Spleen (tissue), 7 donors: Measurements from ENCODE around the gene NUSAP1.

Experiments
- CTCF ChIP-seq, 11 experiments: fragments of 200-600 bp in 7 of 11; fragments of 450-650 bp in 4 of 11; sonication (generic) in 4 of 11; IDR thresholded peaks in 8 of 11; conservative IDR thresholded peaks in 3 of 11; 1 replicate in 7 of 11; 2 replicates in 4 of 11; pipeline versions ENCODE4 v1.4.0 to v1.8.0; 2016 to 2021; ENCODE audit warnings: antibody characterized with exemption in 11 of 11, inconsistent platforms in 4 of 11, mild to moderate bottlenecking in 1 of 11
- POLR2A ChIP-seq, 3 donors: fragments of 450-650 bp; IDR thresholded peaks; one replicate each; pipeline ENCODE4 v1.5.1; 2017; ENCODE audit warnings: antibody characterized with exemption in 3 of 3, mild to moderate bottlenecking in 1 of 3
- POLR2AphosphoS5 ChIP-seq, 3 donors: sonication (generic); formaldehyde crosslinking; IDR thresholded peaks; one replicate each; pipeline ENCODE4 v1.5.1; 2017; ENCODE audit warnings: antibody characterized with exemption in 3 of 3
- donor health status: DM: no; HTN: no; CAD: no; lungs with moderate emphysema.
- donor health status: DM: no; HTN: no; CAD: no.
- donor health status: DM: no; HTN: no; CAD: no.

DNA sequence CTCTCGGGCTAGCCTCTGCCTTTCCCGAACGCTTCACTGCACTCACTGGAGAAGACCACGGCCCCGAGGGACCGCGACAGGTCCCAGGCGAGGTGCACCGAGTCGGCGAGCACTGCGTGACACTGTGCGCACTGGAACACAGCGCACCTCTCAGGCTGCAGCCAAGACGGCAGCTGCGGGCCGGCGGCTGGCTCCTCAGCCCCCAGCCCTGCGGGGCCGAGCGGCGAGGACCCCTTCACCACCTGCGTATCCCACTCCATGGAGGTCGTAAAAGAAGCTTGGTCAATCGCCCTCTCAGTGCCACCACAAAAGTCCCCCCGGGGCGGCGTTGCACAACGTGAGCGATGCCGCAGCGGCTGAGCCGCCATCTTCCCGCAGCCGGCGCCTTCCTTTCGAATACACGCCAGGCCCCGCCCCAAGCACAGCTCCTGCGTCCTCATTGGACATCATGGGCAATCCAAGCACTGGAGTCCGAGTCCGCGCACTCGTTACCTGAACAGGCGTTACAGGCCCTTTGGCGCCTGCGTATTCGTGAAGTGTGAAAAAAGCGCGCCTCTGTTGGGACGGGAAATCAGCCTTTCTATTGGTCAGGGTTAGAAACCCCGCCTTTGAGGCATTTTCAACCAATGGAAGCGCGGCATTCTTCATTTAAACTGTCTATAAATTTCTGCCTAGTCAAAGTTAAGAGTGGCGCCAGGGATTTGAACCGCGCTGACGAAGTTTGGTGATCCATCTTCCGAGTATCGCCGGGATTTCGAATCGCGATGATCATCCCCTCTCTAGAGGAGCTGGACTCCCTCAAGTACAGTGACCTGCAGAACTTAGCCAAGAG, at the start of gene NUSAP1, which contains the start of gene OIP5:
- TF ChIP-seq CTCF (IDR thresholded peaks at IDR 0.05 in 8 of 11, conservative IDR thresholded peaks at IDR 0.05 in 3 of 11) (peak; percentile 2 to 80 (median 62)), POLR2AphosphoS5 (IDR thresholded peaks at IDR 0.05) (peak; percentile 58 to 84 (median 80)), POLR2A (IDR thresholded peaks at IDR 0.05) (peak in 1 of 3 donors; percentile 72)
